NK-92 treated with Interleukin-12 subunit alpha and Interleukin-12 subunit beta, amount 100 ng/mL, for 24 hours (cell line): ENCODE data around the gene NDUFAF2.
"Not testable (repeated sequence)": the region's sequence is repeated elsewhere in the genome, so short reads cannot be mapped to it uniquely, and the experiment has no call there.

Experiments used
- DNase-seq: peaks from one replicate; lab custom pipeline; 2025; lab: John Stamatoyannopoulos, UW

Gene NDUFAF2, protein sequence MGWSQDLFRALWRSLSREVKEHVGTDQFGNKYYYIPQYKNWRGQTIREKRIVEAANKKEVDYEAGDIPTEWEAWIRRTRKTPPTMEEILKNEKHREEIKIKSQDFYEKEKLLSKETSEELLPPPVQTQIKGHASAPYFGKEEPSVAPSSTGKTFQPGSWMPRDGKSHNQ

DNA sequence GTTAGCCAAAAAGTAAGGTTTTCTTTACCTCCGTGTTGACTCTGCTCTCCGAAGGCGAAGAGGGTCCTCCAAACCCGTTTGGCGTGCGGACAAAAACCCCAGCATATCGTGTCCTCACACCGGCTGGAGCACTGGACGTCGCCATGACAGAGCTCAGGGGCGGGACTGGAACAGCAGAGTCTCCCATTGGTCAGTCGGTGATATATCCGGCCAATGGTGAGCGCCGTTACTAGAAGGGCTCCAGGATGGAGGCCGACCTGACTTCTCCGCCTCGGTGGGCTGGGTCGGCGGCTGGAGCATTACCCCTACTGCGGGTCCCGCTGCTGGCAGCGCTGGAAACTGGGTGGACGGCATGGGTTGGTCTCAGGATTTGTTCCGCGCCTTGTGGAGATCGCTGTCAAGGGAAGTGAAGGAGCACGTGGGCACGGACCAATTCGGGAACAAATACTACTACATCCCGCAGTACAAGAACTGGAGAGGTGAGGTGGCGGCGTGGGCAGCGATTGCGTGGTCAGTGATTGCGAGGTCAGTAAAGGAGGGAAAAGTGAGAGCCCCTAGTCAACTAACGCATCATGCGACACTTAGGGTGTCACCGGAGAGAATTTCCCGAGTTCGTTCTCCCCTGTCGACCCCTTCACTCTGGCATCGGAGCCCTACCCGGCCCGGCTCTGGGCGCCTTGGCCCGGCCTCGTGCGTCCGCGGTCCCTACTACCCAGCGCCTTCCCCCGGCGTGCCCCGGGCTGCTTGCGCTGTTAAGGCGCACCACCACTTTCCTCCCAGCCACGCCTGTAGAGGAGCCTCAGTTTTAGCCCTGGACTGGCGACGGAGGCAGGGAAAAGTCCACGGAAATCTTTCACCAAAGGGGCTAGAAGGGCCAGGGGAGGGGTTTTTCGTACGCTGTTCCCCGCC is at the start of gene NDUFAF2, which contains the start of gene ERCC8:
Gene NDUFAF2, plus strand, starts transcription at position 302 of the 909 bp plus-strand sequence. Its CDS starts 51 bp downstream, at position 353.
Gene ERCC8, minus strand, starts transcription at position 167 of the 909 bp plus-strand sequence. Its CDS starts 62 bp downstream, at position 105.
- peak; percentile 74 for DNase-seq

DNA sequence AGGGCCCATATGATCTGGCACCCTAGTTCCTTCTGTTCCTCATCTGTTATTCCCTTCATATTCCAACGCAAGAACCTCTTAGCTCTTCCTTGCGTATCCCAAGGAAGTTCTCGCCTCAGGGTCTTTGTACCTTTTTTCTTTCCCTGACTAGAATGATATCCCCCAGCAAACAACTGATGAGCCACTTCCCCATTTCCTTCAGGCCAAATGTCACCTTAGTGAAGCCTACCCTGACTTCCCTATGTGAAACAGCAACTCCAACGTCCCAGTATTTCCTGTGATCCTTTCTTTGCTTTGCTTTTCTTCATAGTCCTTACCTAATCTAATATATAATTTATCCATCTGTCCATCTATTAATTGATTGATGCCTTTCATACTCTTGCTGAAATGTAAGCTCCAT is 48.0 kb upstream of the NDUFAF2 start:
- DNase-seq = no peak

DNA sequence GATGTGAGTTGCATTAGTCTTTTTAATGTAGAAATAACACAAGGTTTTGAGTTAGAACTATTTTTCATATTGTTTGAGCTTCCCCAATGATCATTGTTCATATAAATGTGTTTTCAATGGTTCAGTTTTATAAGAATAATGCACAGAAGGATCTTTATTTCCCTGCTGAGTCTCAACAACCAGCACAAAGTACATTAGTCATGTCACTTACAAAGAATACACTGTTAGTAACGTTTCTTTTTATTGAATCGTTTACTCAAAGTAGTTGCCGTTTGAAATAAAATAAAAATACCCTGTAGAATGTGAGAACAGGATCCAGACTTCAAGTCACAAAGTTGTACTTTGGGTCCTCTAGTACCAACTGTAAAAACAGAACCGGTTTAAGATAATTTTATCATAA is 41.6 kb upstream of the NDUFAF2 start:
- DNase-seq = no peak

DNA sequence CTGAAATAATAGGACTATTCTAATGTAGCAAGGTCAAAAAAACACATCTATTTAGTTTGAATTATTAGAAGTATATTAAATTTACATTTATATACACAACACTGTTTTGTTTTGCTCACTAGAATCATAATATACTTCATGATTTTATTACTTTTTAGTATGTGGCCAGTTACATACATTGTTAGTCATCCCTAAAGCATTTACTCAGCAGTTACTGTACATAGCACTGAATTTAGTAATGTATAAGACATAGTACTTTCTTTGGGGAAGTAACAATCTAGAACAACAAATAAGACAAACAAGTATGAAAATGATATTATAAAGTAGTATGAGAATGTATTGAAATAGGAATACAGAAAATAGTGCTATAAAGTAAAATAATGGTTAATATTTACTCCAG is 28.4 kb upstream of the NDUFAF2 start:
- no peak for DNase-seq

DNA sequence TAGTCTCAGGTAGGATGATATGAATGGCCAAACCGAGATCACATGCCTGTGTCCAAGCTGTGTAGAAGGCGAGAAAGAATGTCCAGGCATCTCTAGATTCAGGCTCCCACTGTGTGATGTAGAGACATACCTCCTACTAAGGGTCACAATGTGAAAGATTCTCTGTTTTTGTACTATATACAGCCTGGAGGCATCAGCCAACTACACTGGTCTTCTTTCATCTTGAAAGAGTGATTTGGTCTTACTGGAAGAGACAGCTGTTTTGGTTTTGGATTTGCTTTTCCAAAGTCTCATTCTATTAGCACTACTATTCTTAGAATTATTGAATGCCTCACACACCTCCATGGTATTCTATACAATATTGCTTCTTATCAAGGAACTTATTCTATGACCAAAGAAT is 26.5 kb upstream of the NDUFAF2 start:
- DNase-seq = no peak

DNA sequence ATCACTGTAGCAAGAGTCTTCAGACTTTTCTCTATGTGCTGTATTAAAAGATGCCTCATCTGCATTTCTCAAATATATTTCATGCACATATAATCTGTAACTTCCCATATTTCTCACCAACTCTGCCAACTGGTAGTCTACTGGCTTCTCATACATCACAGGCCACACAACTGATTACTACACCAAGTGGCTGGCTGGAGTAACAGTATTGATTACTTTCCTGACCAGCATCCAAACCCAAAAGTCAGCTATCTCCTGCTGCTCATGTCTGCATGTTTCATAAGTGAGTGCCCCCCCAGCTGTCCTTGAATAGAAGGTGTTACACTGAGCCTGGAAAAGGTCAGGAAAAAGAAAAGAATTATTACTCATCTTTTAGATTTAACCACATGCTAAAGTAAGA is 17.6 kb upstream of the NDUFAF2 start:
- DNase-seq = no peak

DNA sequence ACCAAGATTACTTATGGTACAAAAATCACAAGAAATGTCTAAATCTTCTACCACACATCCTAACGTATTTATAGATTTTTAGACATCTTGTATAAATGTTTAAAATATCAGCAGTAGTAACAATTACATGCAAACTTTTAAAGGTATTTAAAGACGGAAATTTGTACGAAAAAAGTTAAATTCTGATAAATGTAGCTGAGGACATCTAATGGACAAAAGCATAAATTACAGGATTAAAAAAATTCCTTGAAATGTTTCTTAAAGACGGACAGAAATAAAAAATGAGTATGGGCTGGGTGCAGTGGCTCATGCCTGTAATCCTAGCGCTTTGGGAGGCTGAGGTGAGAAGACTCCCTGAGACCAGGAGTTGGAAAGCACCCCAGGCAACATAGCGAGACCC is 16.0 kb upstream of the NDUFAF2 start:
- no peak for DNase-seq

DNA sequence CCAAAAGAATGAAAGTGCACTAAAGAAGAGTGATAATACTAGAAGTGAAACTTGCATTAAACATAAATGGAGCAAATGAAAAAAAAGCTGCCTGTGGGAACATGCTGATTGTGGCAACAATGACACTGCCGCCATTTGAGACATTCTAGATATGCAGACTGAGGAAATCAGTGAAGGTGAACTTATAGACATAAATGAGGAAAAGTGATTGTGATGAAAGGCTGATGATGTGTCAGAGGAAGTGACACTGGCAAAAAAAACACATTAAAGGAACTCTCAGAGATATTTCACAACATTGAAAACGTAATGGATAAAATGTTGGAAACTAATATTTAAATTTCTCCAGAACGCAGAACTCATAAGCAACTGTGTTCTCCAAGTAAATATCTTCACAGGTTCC is 1.4 kb upstream of the NDUFAF2 start:
- DNase-seq = no peak

DNA sequence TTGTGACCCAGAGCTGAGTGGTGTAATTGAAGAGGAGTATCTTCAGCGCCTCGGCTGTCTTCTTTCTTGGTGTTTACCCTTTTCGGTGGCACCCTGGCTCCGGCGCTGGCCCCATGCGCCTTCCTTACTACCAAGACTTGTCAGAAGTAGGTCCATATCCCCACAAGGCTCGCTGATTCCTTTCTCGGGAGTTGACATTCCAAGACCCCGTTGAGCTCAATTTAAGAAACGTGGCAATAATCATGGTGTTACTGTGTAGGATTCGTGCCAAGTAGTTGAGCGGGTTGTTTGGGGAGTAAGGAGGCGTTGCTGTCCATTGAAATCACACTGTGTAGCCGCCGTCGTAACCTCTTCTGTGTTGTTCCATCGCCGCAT is 795 bp downstream of the NDUFAF2 start:
- no peak for DNase-seq

DNA sequence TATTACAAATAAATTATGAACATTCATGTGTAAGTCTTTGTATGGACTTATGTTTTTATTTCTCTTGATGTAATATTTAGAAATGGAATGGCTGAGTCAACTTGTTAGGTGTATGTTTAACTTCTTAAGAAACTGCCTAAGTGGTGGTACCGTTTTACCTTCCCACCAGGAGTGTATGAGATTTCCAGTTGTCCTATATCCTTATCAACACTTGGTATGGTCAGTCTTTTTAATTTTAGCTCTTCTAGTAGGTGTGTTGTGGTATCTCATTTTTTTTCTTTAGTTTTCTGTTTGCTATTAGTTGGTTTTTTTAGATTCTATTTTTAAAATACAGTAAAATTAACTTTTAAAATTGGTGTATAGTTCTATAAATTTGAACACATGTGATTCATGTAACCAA is 3.7 kb downstream of the NDUFAF2 start:
- no peak for DNase-seq

DNA sequence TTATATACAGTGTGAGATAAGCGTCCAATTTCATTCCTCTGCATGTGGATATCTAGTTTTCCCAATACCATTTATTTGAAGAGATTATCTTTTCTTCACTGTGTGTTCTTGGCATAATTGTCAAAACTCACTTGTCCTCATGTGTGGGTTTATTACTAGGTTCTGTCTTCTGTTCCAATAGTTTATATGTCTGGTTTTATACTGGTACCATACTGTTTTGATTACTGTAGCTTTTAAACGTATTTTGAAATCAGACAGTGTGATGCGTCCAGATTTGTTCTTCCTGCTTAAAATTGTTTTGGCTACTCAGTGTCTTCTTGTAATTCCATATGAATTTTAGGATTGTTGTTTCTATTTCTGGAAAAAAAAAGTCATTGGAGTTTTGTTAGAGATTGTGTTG is 10.2 kb downstream of the NDUFAF2 start:
- no peak for DNase-seq

DNA sequence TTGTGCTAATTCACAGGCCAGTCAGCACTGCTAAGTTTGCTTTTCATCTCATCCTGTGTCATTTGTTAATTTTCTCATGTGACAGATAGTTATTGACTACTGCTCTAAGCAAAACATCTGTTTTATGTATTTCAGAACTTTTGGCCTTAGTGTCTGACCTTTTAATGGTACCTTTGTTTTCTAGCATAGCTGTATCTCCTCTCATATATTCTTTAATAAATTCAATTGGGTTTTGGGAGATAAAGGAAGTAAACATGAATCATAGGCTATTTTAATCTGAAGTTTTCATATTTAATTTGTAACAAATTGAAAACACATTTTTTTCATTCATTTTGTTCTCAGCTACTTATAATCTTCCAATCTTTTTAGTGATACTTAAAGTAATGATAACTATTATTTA is 13.1 kb downstream of the NDUFAF2 start:
- DNase-seq = no peak

DNA sequence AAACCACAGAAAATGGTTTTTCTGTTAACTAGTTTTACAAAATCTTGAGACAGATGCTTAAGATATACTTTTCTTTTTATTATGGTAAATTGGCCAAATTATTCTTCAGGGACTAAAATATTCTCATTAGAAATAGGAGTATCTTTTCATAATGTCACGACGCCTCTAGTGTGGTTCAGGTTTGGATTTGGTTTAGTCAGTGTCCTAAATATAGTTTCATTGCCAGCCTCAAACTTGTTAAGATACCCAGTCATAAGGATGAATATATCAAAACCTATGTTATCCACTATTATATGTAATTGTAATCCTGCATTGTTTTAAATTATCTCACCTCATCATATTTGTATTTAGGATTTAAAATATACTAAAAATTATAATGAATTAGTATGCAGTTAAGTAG is 13.7 kb downstream of the NDUFAF2 start:
- no peak for DNase-seq

DNA sequence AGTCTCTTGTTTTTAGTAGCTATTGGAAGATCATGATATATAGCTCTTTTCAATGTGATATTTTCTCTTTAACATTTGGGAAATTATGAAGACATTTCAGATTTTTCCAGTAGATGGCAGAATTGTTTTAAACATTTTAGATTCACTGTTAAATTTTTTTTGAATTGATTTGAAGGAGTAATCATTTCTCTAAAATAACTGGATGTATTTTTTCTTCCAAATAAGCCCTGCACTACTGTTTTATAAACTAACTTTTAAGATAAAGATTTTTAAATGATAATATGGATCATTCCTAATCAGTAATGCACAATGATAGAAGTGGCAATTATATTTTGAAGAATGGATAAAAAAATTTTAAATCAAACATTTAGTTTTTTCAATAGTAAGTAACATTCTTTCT is 14.2 kb downstream of the NDUFAF2 start:
- DNase-seq = no peak

DNA sequence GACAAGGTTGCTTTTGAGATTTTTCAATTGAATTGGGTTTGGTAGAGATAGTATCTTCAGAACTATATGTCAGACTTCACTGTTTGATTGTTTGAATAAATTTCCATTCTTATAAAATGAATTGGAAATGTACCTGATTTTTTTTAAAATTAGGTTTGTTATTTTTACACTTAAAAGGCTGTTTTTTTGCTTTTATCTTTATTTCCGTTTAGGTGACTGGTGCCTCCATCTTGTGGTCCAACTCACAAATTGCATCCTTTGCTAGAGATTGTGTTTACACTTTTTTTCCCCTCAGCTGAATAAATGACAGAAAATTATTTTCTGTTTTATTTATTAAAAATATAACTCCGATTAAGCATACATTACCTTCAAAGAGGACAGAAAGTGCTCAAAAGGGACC is 15.6 kb downstream of the NDUFAF2 start:
- DNase-seq = no peak

DNA sequence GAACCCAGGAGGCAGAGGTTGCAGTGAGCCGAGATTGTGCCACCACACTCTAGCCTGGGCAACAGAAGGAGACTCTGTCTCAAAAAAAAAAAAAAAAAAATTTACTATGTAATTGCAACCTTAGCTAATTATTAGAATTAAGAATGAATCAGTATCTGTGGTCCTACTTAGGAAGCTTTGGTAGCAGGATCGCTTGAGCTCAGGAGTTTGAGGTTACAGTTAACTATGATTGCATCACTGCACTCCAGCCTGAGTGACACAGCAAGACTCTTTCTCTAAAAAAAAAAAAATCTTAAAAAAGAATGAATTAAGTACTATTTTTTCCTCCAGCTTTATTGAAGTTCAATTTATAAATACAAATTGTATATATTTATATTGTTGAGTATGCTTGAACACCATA is 16.7 kb downstream of the NDUFAF2 start:
- DNase-seq = no peak

DNA sequence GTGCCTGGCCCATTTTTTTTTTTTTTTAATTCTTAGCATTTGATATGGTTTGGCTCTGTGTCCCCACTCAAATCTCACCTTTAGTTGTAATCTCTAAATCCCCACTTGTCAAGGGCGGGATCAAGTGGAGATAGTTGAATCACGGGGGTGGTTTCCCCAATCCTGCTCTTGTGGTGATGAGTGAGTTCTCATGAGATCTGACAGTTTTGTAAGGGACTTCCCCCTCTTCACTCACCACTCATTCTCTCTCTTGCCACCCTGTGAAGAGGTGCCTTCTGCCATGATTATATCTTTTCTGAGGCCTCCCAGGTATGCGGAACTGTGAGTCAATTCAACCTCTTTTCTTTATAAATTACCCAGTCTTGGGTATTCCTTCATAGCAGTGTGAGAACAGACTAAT is 27.2 kb downstream of the NDUFAF2 start:
- DNase-seq = no peak

DNA sequence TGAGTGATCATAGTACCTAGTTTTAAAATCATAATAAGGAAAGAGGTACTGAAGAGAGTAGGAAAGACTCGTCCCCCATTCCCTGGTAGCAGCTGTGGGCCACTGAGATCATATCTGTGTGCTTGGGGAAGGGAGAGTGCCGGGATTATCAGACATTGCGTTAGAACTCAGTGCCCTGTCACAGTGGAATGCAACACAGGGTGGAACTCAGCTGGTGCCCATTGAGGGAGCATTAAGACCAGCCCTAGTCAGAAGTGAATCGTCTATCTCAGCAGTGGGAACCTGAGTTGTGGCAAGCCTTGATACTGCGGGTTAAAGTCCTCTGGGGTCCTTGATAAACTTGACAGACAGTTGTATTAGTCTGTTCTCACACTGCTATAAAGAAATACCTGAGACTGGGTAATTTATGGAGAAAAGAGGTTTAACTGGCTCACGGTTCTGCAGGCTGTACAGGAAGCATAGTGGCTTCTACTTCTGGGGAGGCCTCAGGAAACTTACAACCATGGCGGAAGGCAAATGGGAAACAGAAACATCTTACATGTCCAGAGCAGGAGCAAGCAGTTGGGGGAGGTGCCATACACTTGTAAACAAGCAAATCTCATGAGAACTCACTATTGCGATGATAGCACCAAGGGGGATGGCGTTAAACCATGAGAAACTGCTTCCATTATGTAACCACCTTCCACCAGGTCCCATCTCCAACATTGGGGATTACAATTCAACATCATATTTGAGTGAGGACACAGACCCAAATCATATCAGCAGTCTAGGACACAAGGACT is 33.1 kb downstream of the NDUFAF2 start:
- no peak for DNase-seq

DNA sequence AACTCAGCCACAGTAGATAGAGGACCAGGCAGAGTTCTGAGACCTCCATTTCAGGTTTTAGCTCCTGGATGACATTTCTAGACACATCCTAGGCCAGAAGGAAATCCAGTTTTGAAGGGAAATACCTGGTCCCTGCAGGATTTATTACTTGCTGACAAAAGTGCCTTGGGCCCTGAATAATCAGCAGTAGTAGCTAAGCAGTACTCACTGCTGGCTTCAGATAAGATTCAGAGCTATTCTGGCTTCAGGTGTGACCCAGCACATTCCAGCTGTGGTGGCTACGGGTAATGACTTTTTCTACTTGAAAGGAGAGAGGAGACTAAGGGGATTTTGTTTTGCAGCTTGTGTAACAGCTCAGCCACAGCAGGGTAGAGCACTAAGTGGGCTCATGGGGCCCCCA is 34.0 kb downstream of the NDUFAF2 start:
- DNase-seq = no peak

DNA sequence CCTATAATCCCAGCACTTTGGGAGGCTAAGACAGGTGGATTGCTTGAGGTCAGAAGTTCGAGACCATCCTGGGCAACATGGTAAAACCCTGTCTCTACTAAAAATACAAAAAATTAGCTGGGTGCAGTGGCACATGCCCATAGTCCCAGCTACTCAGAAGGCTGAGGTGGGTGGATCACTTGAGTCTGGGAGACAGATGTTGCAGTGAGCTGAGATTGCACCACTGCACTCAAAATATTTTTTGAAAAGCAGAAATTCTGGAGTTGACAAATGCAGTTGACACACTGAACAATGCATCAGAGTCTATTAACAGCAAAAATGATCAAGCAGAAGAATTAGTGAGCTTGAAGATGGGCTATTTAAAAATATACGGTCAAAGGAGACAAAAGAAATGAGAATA is 35.5 kb downstream of the NDUFAF2 start:
- DNase-seq = no peak

DNA sequence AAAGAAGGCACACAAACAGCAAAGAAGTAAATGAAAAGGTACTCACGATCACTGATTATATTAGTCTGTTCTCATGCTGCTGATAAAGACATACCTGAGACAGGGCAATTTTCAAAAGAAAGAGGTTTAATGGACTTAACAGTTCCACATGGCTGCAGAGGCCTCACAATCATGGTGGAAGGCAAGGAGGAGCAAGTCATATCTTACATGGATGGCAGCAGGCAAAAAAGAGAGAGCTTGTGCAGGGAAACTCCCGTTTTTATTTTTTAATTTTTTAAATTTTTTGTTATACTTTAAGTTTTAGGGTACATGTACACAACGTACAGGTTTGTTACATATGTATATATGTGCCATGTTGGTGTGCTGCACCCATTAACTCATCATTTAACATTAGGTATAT is 37.1 kb downstream of the NDUFAF2 start:
- DNase-seq = not testable (repeated sequence)

DNA sequence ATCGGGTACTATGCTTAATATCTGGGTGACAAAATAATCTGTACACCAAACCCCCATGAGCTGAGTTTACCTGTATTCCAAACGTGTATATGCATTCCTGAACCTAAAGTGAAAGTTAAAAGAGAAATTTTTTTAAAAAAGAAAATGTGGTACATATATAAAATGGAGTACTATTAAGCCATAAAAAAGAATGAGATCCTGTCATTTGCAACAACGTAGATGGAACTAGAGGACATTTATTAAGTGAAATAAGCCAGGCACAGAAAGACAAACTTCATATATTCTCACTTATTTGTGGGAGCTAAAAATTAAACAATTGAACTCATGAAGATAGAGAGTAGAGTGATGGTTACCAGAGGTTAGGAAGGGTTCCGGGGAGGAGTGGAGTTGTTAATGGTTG is 44.8 kb downstream of the NDUFAF2 start:
- no peak for DNase-seq

DNA sequence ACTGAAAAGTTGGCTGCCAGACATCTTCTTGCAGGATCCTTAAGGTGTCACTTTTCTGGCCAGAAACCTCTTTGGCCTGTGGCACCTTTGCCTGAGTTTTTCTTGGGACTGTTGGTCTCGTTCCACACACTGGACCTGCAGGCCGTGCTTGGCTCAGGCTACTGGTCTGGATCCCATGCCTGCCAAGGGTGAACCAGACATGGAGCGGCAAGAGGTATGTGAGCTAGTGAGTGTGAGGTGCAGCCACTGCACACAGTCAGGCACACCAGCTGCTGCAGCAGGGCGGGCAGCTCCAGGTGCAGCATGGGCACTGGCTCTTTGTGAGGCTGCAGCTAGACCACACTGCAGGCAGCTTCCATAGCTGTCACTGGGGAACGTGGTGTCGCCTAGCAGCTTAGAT is 47.9 kb downstream of the NDUFAF2 start:
- DNase-seq = no peak
